GM21367 (cell line): Measurements from ENCODE around the gene RAB11FIP3.

Experiments used
- ATAC-seq: cut with Tn5 transposase; IDR thresholded peaks from one replicate; pipeline ENCODE4 v1.9.1; 2021; ENCODE audit not compliant: unreplicated experiment

The RAB11FIP3 gene

GRCh38 chr16:548586-548985 lies 123.1 kb downstream of the RAB11FIP3 start:
- no peak for ATAC-seq

DNA sequence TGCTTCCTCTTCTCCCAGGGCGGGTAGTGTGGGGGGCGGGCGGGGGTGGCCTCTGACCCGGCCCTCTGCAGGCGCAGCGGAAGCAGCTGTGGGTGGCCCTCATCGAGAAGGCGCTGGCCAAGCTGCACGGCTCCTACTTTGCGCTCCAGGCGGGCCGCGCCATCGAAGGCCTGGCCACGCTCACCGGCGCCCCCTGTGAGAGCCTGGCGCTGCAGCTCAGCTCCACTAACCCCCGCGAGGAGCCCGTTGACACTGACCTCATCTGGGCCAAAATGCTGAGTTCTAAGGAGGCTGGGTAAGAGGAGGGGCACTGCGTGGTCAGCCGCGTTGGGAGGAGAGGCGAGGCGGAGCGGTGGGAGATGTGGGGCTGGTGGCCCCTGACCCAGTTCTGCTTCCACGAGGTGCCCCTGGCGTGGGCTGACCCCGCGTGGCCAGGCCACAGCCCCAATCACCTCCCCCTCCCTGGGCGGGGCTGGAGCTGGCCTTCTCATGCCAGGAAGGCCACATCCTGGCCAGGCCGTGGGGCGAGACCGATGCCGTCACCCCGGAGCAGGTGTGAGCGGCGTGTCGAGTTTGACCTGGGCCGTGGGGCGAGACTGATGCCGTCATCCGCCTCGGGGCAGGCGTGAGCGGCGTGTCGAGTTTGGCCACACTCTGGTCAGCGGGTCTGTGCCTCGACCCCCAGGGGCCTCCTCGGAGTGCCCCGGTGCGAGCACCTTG lies 124.3 kb downstream of the RAB11FIP3 start:
- ATAC-seq, result no peak

DNA sequence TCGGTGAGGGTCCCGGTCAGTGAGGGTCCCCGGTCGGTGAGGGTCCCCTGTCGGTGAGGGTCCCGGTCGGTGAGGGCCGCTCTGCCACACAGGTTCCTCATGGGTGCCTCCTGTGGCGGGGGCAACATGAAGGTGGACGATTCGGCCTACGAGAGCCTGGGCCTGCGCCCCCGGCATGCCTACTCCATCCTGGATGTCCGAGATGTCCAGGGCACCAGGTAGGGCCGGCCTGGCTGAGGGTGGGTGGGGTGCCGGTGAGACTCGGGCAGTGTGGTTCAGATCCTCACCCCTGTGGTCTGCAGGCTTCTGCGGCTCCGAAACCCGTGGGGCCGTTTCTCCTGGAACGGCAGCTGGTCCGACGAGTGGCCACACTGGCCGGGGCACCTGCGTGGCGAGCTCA lies 125.8 kb downstream of the RAB11FIP3 start:
- ATAC-seq, result no peak

DNA sequence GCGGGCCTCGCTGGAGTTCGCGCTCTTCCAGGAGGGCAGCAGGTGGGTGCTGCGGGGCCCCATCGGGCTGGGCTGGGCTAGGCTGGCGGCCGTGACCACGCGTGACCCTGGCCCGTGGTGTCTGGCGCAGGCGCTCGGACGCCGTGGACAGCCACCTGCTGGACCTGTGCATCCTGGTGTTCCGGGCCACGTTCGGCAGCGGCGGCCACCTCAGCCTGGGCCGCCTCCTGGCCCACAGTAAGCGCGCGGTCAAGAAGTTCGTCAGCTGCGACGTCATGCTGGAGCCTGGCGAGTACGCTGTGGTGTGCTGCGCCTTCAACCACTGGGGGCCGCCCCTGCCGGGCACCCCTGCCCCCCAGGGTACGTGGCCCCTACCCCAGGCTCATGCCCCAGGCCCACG lies 126.7 kb downstream of the RAB11FIP3 start:
- ATAC-seq, result no peak

GRCh38 chr16:553601-554296 lies 128.3 kb downstream of the RAB11FIP3 start:
- no peak for ATAC-seq

DNA sequence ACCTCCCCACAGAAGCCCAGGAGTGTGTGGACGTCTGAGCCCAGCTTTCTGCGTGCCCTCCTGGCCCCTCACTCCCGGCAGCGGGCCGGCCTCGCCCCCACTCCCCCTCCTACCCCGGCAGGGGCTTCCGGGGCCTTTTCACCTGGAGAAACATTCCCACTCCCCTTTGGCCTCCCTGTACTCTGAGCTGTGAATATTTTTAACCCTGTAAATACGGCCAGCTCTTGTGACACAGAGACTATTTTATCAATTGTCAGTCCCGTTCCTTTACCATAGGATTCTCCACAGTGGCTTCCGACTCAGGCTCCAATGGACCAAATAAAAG lies 128.8 kb downstream of the RAB11FIP3 start:
- ATAC-seq, result no peak

DNA sequence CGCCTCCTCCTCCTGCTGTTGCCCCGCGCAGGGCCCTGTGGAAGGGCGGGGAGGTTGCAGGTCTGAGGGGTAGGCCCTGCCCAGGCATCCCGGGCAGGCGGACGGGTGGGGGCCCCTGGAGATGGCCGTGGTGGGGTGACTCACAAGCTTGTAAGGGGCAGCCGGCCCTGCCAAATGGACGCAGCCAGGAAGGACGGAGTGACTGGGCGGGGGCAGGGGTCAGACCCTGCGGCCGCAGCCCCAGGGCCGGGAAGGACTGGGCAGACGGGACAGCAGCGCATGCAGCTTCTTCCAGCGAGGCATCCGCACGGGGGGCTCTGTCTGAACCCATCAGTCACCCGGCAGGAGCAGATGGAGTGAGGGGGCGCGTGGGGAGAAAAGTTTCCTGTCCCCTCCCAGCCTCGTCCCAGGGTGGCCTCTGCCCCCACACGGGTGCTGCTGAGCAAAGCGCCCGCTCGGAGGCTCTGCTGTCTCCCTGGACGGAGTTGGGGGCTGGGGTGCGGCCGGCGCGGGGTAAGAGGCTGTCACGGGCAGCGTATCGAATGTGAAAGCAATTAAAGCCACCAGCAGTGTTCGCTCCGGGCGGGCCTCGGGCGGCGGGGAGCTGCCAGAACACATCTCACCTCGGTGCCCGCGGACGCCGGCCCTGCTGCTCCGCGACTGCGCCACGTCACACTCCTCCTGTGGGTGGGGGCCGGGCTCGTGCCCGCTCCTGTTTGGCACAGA lies 129.4 kb downstream of the RAB11FIP3 start:
- no peak for ATAC-seq

DNA sequence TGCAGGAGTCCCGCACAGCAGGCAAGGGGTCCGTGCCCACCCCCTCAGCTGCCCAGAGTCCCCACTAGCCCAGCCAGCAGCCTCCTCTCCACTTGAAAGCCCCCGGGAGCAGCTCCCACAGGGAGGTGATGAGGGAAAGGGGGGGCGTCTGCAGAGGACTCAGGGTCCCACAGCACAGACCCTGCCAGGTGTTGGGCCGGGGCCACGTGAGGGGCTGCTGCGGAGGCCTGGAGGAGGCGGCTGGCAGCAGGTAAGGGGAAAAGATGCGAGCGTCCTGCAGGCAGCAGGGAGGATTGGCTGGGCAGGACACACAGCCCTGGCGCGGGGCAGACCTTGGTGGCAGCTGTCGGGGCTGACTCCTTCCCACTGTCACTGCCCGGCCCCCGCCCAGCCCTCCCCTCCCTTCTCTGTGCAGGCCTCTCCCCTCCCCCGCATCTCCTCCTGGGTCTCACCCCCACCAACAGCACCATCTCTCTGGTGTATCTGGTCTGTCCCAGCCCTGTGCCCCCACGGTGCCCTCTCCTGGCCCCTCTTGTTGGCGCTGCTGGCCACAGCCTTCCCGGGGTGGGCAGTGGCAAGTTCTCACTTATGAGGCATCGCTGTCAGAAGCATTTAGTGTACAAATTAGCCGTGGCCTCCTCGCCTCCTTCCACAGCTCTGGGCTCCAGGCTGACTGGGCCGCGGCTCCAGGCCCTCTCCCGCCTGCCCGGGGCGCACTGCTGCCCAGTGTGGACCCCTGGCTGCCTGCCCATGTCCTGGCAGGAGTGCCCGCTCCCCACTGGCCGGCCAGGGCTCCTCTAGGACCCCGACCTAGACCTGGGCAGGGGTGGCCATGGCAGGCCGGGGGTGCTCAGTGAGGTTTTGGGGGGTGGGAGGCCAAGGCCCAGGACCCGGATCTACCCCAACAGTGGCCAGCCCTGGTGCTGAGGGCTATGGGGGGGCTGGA lies 130.4 kb downstream of the RAB11FIP3 start:
- no peak for ATAC-seq

DNA sequence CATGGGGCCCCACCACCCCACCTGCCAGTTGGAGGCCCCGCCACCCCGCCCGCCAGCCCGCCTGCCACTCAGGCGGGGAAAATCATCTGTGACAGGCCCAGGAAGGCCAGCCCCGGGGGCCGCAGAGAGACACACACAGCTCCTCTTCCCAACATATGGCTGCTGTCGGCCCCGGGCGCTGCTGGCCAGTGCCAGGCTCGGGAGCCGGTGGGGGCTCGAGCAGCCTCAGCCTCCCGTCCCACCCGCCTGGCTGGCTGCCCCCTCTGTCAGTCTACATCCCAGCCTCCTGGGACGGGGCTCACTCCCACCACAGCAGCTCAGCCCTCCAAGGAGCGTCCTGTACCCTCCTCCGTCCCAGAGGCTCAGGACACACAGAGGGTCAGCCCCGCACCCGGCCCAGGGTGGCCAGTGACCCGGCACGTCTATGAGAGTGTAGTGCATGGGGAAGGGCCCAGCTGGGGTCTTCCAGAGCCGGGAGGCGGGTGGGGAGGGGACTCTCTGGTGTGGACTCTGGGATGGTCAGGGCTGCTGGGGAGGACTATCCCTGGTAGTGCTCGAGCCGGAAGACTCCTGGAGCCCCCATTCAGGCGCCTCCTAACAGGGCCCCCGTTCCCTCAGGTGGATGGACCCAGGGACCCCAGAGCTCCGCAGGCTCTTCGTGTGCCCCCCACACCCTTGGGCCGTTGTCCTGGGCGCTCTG lies 131.2 kb downstream of the RAB11FIP3 start:
- no peak for ATAC-seq

GRCh38 chr16:557463-558297 lies 132.2 kb downstream of the RAB11FIP3 start:
- ATAC-seq, result no peak

DNA sequence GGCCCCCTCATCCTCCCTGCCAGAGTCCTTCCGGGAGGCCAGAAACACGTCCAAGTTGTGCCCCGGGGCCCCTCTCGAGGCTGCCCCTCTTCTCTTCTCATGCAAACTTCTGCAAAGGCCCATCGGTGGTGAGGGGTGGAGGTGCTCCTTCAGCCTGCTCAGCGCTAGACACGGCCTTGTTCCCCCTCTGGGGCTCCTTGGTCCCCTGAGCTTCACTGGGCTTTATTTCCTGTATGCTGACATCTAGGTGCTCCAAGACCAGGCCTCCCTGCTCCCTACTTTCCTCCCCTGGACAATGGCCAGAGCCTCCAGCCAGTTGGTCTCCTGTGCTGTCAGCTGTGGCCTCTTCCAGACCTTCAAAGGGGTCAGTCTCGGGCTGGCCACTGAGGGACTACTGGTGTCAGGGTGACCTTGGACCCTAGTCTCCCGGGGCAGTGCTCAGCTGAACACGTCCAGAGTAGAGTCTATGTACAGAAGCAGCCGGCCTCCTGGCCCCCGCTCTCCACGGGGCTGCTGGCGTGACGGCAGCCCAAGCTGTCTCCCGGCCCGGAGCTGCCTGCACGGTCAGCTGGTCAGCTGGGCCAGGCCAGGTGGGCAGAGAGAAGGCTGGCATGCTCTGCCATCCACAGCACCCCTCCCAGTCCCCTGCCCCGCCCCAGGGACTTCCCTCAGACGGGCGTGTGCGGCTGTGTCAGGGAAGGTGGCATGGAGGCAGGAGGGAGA lies 133.0 kb downstream of the RAB11FIP3 start:
- no peak for ATAC-seq

- ATAC-seq, result no peak
Measured at GRCh38 chr16:559021-559380, 133.6 kb downstream of the RAB11FIP3 start.

- no peak for ATAC-seq
Measured at GRCh38 chr16:559411-560203, 134.2 kb downstream of the RAB11FIP3 start.

DNA sequence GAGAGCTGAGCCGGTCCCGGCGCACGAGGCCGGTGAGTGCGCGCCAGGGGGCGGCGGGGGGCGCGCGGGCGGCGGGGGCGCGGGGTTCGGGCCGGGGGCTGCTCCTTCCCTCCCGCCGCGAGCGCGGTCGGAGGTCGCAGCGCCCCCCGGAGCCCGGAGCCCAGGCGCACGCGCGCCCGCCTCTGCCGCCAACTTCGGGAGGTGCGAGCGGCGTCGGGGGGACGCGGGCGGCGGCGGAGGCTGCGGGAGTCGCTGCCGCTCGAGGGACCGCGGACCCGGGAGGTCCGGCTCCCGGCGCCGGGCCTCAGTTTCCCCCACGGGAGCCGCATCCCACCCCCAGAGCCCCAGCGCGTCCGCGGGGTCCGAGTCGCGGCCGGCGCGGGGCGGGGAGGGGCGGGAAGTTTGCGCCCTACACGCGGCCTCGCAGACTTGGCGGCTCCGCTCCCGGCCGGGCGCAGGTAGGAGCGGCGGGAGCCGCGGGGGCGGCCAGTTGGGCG lies 134.8 kb downstream of the RAB11FIP3 start, which contains the start of gene PRR35:
Gene PRR35, plus strand, starts transcription at position 191 of the 497 bp plus-strand sequence. CDS start 2,901 bp downstream, outside the sequence.
- ATAC-seq, result no peak

- ATAC-seq, result no peak
Measured at GRCh38 chr16:560701-561412, 135.4 kb downstream of the RAB11FIP3 start.

DNA sequence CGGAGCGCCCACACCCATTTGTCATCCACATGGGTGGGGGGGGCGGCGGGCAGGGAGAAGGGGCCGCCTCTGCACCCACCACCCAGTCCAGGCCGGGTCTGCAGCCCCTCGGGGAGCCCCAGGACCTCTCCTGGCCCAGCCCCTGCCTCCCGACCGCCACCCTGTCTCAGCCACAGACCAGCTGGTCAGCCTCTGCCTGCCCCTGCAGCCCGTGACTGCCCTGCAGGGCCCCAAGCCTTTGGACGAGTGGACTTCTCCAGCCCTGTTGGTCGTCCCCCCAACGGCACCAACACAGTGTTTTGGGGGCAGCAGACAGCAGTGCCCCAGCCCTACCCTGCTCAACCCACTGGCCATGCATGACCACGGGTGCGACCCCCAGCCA lies 136.0 kb downstream of the RAB11FIP3 start:
- no peak for ATAC-seq
